NCI-H748 (cell line): ENCODE data around the gene DNAJB6.

Experiments
- DNase-seq: peaks from one replicate; lab custom pipeline; 2025; ENCODE audit not compliant: unreplicated experiment; lab: John Stamatoyannopoulos, UW

Gene DNAJB6

GRCh38 chr7:157407512-157408257, 70.9 kb downstream of the DNAJB6 start:
- DNase-seq: no peak

- DNase-seq: no peak
Measured at GRCh38 chr7:157408258-157409101, 71.7 kb downstream of the DNAJB6 start.

- no peak for DNase-seq
Measured at GRCh38 chr7:157409149-157409752, 72.4 kb downstream of the DNAJB6 start.

- DNase-seq: no peak
Measured at GRCh38 chr7:157409753-157410727, 73.2 kb downstream of the DNAJB6 start.

GRCh38 chr7:157410831-157411556, 74.2 kb downstream of the DNAJB6 start:
- DNase-seq: no peak

- DNase-seq: no peak
Measured at GRCh38 chr7:157411580-157411979, 74.8 kb downstream of the DNAJB6 start.

GRCh38 chr7:157412021-157412443, 75.2 kb downstream of the DNAJB6 start:
- no peak for DNase-seq

- no peak for DNase-seq
Measured at GRCh38 chr7:157412491-157413180, 75.8 kb downstream of the DNAJB6 start.

GRCh38 chr7:157413881-157414701, 77.3 kb downstream of the DNAJB6 start:
- DNase-seq: no peak

- DNase-seq: no peak
Measured at GRCh38 chr7:157414702-157415096, 77.9 kb downstream of the DNAJB6 start.

GRCh38 chr7:157415486-157415885, 78.7 kb downstream of the DNAJB6 start:
- no peak for DNase-seq

- DNase-seq: no peak
Measured at GRCh38 chr7:157416011-157416410, 79.2 kb downstream of the DNAJB6 start.

- no peak for DNase-seq
Measured at GRCh38 chr7:157418204-157419034, 81.6 kb downstream of the DNAJB6 start.

GRCh38 chr7:157419035-157419293, 82.2 kb downstream of the DNAJB6 start:
- DNase-seq: no peak

- DNase-seq: no peak
Measured at GRCh38 chr7:157422279-157422678, 85.5 kb downstream of the DNAJB6 start.

- no peak for DNase-seq
Measured at GRCh38 chr7:157423348-157423747, 86.5 kb downstream of the DNAJB6 start.

GRCh38 chr7:157423886-157424565, 87.2 kb downstream of the DNAJB6 start:
- DNase-seq: no peak
